Urinary bladder (tissue), 4 donors: ENCODE data around the gene SEMA4B. TPM values are rescaled to one million over a fixed set of nuclear protein-coding genes. Genes with fewer than 3 reads are reported as not detected.
"Not testable (repeated sequence)": the region's sequence is repeated elsewhere in the genome, so short reads cannot be mapped to it uniquely, and the experiment has no call there.

Experiments
- DNase-seq: peaks from one replicate; pipeline ENCODE4 v3.0.0-alpha.2; 2015; ENCODE audit errors: extremely low spot score
- H3K27ac ChIP-seq: one replicate; pipeline ENCODE4 v1.5.1; 2013; ENCODE audit warnings: low read depth, mild to moderate bottlenecking, moderate library complexity
- H3K36me3 ChIP-seq: one replicate; pipeline ENCODE4 v1.6.1; 2013; ENCODE audit warnings: mild to moderate bottlenecking, moderate library complexity; ENCODE audit not compliant: insufficient read depth
- H3K4me1 ChIP-seq: one replicate; pipeline ENCODE4 v1.6.1; 2013; ENCODE audit warnings: mild to moderate bottlenecking, moderate library complexity; ENCODE audit not compliant: insufficient read depth
- H3K4me3 ChIP-seq: one replicate; pipeline ENCODE4 v1.5.1; 2013; ENCODE audit warnings: low read depth, low read length
- WGBS: extraction: QIAGEN DNeasy Blood & Tissue Kit; methylation state at CpG from one replicate; pipeline ENCODE4 v1.1.7; 2013; 5-methylcytosine and 5-hydroxymethylcytosine counted together
- polyA plus RNA-seq: library from polyadenylated mRNA; stranded (reverse); fragments of 200-250 nt; gene quantifications from one replicate; pipeline ENCODE4 v1.2.3, GENCODE V29; 2013
- total RNA-seq: library from RNA; depleted of rRNA; stranded (reverse); fragments of >200 nt; gene quantifications from one replicate; pipeline ENCODE4 v1.2.3, GENCODE V29; 2014
- donor health status: healthy with polysubstance abuse.
- donor health status: healthy.

Gene SEMA4B
- total and polyA plus RNA-seq, 2 donors = 39.3 to 60.8 TPM

DNA sequence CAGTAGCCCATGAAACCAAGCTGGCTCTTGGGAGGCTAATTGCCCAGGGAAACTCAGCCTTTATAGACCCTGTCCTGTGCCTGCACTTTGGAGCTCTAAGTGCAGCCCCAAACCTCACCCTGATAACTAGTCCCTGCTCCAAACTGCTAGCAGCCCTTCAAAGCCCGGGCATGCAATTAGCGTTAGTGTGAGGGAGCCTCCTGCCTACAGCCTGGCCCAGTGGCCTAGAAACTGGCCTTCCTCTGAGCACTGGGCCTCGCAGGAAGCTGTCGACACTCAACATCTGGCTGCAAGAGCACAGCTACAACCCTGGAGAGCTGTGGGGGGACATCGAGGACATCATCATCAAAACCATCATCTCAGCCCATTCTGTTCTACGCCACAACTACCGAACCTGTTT is 56.6 kb downstream of the SEMA4B start:
- H3K4me3 ChIP-seq = no peak overlapping the region
- WGBS = 72% methylated on average over 7 of the region's 7 CpGs
- no peaks in the 10 kb centered on the region for H3K36me3 ChIP-seq
- DNase-seq = no peak
- no peaks in the 10 kb centered on the region for H3K4me1 ChIP-seq
- H3K27ac ChIP-seq = no peak overlapping the region

DNA sequence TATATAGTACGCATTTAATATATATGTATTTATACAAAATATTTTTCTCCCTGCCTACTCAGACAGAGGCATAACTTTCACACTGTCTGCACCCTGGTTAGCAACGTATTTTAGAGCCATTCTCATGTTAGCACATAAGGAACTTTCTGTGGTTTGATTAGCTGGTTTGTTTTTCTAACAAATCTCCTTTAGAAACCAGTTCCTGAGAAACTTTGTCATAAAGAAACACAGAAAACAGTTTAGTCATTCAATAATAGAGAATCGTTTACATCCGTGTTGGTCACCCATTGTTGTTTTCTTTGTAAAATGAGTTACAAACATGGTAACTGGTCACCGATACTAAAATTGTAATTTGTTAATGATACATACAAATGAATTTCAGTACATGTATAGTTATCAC is 58.4 kb downstream of the SEMA4B start:
- 85% methylated on average over 5 of the region's 5 CpGs for WGBS
- no peak for DNase-seq

DNA sequence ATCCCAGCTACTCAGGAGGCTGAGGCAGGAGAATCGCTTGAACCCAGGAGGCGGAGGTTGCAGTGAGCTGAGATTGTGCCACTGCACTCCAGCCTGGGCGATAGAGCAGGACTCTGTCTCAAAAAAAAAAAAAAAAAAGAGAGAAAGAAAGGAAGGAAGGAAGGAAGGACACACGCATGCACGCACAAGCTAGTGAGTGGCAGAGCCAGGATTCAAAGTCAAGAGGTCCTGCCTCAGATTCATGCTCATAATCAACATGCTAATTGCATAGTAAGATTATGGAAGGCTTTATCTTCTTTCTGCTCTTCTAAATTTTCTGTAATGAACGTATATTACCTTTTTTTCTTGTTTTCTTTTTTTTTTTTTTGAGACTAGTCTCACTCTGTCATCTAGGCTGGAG is 59.6 kb downstream of the SEMA4B start:
- not testable (repeated sequence) for H3K27ac ChIP-seq, H3K36me3 ChIP-seq, H3K4me3 ChIP-seq, H3K4me1 ChIP-seq, DNase-seq
- 82% methylated on average over 6 of the region's 6 CpGs for WGBS

More for the DNA sequence above, 58.4 kb downstream of the SEMA4B start:
- H3K27ac ChIP-seq = no peak overlapping the region
- H3K36me3 ChIP-seq = no peaks in the 10 kb centered on the region
- no peaks in the 10 kb centered on the region for H3K4me1 ChIP-seq
- no peak overlapping the region for H3K4me3 ChIP-seq

DNA sequence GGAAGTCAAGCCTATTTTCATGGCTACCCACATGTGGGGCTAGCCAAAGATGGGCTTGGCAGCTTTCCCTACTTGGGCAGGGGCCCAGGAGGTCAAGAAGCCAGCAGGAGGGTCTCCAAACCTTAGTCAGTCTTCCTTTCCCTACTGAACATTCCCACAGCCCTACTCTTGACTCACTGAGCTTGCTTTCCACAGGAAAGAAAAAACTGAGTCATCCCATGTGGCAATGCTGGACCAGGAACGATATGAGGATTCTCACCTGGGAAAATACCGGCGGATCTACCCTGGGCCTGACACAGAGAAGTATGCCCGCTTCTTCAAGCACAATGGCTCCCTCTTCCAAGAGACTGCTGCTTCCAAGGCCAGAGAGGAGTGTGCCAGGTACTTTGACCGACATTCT is 60.7 kb downstream of the SEMA4B start:
- Histone ChIP-seq H3K4me1 (no peaks in the 10 kb centered on the region), H3K4me3 (no peak overlapping the region), H3K27ac (no peak overlapping the region), H3K36me3 (no peaks in the 10 kb centered on the region)
- WGBS = 89% methylated on average over 5 of the region's 5 CpGs
- DNase-seq = no peak

DNA sequence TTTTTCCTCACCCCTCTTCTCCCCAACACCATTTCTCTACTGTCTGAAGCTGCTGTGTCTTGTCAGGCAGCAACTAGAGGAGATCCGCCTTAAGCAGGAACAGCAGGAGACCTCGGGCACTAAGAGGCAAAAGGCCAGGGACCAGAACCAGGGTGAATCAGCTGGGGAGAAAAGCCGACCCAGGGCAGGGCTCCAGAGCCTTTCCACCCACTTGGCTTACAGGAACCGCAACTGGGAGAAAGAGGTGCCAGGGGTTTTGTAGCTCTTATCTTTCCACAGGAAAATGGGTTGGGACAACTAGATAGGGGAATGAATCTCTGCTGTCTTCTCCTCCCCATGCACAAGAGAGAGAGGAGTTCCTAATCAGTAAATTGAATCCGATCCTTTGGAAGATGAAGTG is 61.3 kb downstream of the SEMA4B start:
- DNase-seq = no peak
- peaks cover 1% of the 10 kb centered on the region for H3K4me1 ChIP-seq
- no peak overlapping the region for H3K27ac ChIP-seq
- H3K4me3 ChIP-seq = no peak overlapping the region
- no peaks in the 10 kb centered on the region for H3K36me3 ChIP-seq
- WGBS = 77% methylated on average over 5 of the region's 5 CpGs

DNA sequence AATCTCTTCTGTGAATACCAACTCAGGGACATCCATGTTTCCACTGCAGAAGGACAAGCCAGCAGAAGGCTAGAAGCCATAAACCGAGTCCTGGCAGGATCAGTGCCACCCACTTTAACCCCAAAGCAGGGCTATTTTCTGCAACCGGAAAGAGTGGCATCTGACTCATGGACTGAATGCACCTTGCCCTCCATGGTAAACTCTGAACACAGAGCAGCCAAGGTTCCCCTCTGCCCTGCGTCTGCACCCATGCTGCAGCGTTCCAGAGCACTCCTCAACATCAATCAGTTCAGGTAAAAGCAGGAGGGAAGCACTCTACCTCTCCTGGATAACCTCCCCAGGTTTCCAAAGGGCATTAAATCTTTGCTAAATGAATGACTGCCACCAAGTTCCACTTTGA is 63.5 kb downstream of the SEMA4B start:
- Histone ChIP-seq H3K4me3 (peak overlapping the region; percentile 70), H3K36me3 (no peaks in the 10 kb centered on the region), H3K27ac (peak overlapping the region; percentile 94), H3K4me1 (peaks cover 1% of the 10 kb centered on the region)
- 54% methylated on average over 4 of the region's 4 CpGs for WGBS
- no peak for DNase-seq

DNA sequence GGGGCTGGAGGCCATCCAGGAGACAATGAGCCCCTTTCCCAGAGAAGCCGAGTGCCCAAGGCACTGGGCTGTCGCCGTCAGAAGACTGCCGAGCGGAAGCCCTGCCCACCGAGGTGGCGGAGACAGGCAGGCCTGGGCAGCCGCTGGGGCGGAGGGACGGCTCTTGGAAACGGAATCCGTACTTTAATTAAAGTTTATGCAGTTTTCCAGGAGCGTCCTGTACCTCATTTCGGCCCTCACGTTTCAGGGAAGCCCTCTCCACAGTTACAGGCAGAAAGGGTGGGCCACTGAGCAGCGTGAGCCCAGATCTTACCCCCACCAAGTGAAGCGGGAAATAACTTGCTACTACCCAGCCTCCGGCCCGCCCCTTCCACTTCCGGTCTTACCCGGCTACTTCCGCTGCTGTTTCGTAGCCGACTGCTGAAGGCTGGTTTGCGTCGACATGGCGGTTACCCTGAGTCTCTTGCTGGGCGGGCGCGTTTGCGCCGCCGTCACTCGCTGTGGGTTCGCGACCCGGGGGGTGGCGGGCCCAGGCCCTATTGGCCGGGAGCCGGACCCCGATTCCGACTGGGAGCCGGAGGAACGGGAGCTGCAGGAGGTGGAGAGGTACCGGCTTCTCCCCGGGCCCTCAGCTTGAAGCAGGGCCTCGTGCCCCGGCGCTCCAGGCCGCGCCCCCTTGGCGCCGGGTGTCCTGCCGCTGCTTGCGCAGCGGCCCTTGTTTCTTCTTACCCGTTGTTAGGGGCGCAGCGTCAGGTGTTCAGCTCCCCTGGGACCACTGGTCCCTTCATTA is 64.3 kb downstream of the SEMA4B start, which contains the start of gene NGRN:
NGRN (plus strand) TSS at position 402 of the 790 bp plus-strand sequence; CDS start at position 443, 41 bp downstream.
- peak; percentile 89 for DNase-seq
- H3K27ac ChIP-seq = peak within 1 kb of the TSS; percentile 97
- H3K4me3 ChIP-seq = peak within 1 kb of the TSS; percentile 70
- no peaks in the 10 kb centered on the region for H3K36me3 ChIP-seq
- H3K4me1 ChIP-seq = peaks cover 1% of the 10 kb centered on the region
- WGBS = under 1% methylated on average over 59 of the region's 59 CpGs

DNA sequence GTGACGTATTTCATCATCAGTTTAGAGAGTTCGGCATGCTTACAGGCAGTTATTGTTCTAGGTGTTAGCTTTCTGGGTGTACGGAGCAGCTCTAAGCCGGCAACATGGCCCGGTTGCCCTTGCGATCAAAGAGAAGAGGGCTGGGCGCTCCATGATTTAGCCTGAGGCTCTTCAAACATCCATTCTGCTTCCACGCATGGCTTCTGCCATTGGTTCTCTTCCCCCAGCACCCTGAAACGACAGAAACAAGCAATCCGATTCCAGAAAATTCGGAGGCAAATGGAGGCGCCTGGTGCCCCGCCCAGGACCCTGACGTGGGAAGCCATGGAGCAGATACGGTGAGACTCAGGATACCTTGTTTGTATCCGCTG is 64.9 kb downstream of the SEMA4B start:
- Histone ChIP-seq H3K4me1 (peaks cover 1% of the 10 kb centered on the region), H3K27ac (peak overlapping the region; percentile 97), H3K4me3 (peak overlapping the region; percentile 70), H3K36me3 (peaks cover under 1% of the 10 kb centered on the region)
- WGBS = under 1% methylated on average over 16 of the region's 16 CpGs
- peak; percentile 23 for DNase-seq

DNA sequence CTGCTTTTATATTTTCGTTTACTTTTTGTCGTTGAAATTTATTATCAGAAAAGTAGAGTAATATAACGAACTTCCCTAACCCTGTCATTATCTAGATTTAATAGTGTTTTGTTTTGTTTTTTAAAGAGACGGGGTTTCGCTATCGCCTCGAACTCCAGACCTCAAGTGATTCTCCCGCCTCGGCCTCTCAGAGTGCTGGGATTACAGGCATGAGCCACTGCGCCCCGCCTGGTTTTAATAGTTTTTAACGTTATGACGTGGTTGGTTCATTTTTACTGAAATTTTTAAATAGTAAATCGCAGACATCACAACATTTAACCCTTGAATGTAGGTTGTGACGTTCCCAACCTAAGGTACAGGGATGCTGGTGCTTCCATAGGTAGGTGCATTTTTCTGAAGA is 65.4 kb downstream of the SEMA4B start:
- peaks cover 1% of the 10 kb centered on the region for H3K4me1 ChIP-seq
- peak overlapping the region; percentile 70 for H3K4me3 ChIP-seq
- 8% methylated on average over 15 of the region's 15 CpGs for WGBS
- no peak overlapping the region for H3K27ac ChIP-seq
- DNase-seq = no peak
- peaks cover 4% of the 10 kb centered on the region for H3K36me3 ChIP-seq

DNA sequence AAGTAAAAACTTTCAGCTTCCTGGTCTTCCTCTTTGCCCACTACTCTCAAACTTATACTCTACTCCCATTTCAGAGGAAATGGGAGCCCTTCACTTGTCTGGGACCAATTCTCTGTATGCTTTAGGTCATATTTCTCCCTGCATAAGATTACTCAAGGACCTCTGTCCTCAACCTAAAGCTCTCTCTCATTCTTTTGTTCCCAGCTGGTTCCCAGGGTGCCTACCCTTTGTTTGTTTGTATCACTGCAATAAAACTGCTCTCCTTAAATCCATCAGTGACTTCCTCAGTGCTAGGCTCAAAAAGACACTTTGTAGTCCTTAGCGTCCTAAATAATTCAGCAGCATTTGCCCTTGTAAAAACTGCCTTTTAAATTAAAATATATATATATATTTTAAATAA is 67.3 kb downstream of the SEMA4B start:
- Histone ChIP-seq H3K36me3 (peaks cover 9% of the 10 kb centered on the region), H3K4me1 (peaks cover 1% of the 10 kb centered on the region), H3K4me3 (no peak overlapping the region), H3K27ac (no peak overlapping the region)
- no peak for DNase-seq
- 35% methylated on average over 1 of the region's 1 CpG for WGBS

DNA sequence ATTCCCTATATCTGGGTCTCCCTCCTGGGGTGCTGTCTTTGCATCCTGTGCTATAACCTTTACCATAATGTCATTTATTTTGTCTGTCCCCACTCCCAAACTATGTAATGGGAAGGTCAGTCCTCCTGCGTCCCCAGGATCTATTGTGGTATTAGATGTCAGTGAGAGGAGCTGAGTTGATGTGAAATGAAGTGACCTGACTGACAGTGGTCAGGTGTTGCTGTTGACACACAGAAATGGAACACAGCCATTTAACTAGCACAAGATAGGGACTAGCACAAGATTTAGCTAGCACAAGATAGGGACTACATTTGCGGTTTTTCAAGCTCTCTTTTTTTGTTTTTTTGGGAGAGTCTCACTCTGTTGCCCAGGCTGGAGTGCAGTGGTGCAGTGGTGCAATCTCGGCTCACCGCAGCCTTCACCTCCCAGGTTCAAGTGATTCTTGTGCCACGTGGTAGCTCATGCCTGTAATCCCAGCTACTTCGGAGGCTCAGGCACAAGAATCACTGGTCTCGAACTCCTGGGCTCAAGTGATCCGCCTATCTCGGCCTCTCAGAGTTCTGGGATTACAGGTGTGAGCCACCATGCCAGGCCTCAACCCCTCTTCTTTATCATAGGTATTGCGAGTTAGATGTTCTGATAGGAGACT is 69.5 kb downstream of the SEMA4B start:
- H3K36me3 ChIP-seq = peaks cover 9% of the 10 kb centered on the region

DNA sequence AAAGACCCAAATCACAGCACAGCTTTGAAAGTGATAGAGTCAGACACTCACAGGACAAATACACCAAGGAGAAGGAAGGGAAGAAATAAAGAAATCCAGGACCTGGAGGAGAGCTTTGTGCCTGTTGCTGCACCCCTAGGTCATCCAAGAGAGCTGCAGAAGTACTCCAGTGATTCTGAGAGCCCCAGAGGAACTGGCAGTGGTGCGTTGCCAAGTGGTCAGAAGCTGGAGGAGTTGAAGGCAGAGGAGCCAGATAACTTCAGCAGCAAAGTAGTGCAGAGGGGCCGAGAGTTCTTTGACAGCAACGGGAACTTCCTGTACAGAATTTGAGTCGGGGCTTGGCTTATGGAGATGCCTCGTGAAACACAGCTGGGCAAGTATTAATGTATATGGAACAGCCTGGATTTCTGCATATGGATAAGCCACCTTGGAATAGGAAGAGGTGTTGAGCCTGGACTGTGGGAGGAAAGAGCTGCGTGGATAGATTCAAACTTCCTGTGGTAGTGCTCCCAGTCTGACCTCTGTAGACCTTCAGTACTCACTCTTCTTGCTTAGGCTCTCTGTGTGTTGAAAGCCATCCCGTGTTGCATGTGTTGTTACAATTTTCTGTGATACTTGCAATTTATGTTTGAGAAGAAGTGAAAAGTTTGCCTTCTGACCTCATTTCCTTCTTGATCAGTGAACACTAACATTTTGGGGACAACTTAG is 70.5 kb downstream of the SEMA4B start:
- 74% methylated on average over 7 of the region's 7 CpGs for WGBS
- H3K36me3 ChIP-seq = peaks cover 9% of the 10 kb centered on the region
- H3K4me3 ChIP-seq = no peak overlapping the region
- no peak for DNase-seq
- H3K4me1 ChIP-seq = peaks cover 1% of the 10 kb centered on the region
- no peak overlapping the region for H3K27ac ChIP-seq

More for the DNA sequence above, 69.5 kb downstream of the SEMA4B start:
- H3K27ac ChIP-seq = no peak overlapping the region
- H3K4me3 ChIP-seq = no peak overlapping the region
- H3K4me1 ChIP-seq = peaks cover 1% of the 10 kb centered on the region
- DNase-seq = no peak
- 88% methylated on average over 10 of the region's 10 CpGs for WGBS

DNA sequence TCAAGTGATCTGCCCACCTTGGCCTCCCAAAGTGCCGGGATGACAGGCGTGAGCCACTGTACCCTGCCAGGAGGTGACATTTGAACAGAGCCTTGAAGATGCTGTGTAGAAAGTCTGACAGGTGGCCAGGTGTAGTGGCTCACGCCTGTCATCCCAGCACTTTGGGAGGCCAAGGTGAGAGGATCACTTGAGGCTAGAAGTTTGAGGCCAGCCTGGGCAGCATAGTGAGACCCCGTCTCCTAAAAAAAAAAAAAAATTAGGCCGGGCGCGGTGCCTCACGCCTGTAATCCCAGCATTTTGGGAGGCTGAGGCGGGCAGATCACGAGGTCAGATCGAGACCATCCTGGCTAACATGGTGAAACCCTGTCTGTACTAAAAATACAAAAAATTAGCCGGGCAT is 77.3 kb downstream of the SEMA4B start:
- DNase-seq, H3K27ac ChIP-seq, H3K4me3 ChIP-seq, H3K36me3 ChIP-seq, H3K4me1 ChIP-seq: not testable (repeated sequence)
- WGBS = 97% methylated on average over 12 of the region's 12 CpGs
